HCT116 (cell line): ENCODE results near the gene MYO5C.

Source experiments
- ATF3 ChIP-seq: IDR thresholded peaks from 2 replicates; pipeline ENCODE4 v1.6.1; 2012
- POLR2A ChIP-seq: IDR thresholded peaks from 2 replicates; pipeline ENCODE4 v1.7.0; 2011; ENCODE audit warnings: borderline replicate concordance; ENCODE audit not compliant: insufficient read depth, insufficient read length; ENCODE audit errors: extremely low read depth
- POLR2AphosphoS5 ChIP-seq: IDR thresholded peaks from 2 replicates; pipeline ENCODE4 v1.6.1; 2011; ENCODE audit warnings: mild to moderate bottlenecking, low read depth, low read length, moderate library complexity
- SRF ChIP-seq: IDR thresholded peaks from 2 replicates; pipeline ENCODE4 v1.6.1; 2012; ENCODE audit warnings: low read depth
- ZFX ChIP-seq: fragments of 450-650 bp; IDR thresholded peaks from 2 replicates; pipeline ENCODE4 v1.6.1; 2017

GRCh38 chr15:52317022-52317421 is 21.4 kb upstream of the MYO5C start:
- TF ChIP-seq POLR2A (no peak), POLR2AphosphoS5 (no peak), ZFX (no peak), SRF (no peak), ATF3 (no peak)
